HEK293T (cell line): ENCODE measurements around the gene NCL.

Experiments used
- ARNT ChIP-seq: fragments of 450-650 bp; IDR thresholded peaks from 2 replicates; pipeline ENCODE4 v1.6.1; 2017; ENCODE audit warnings: mild to moderate bottlenecking
- CTBP1 ChIP-seq: fragments of 450-650 bp; IDR thresholded peaks from 2 replicates; pipeline ENCODE4 v1.6.1; 2016; ENCODE audit warnings: borderline replicate concordance
- ELF4 ChIP-seq: fragments of 450-650 bp; IDR thresholded peaks from 2 replicates; pipeline ENCODE4 v1.6.1; 2017; ENCODE audit warnings: antibody characterized with exemption
- FOXA1 ChIP-seq: fragments of 450-650 bp; IDR thresholded peaks from 2 replicates; pipeline ENCODE4 v1.6.1; 2016; ENCODE audit warnings: mild to moderate bottlenecking
- FOXK2 ChIP-seq: fragments of 450-650 bp; IDR thresholded peaks from 2 replicates; pipeline ENCODE4 v1.6.1; 2016; ENCODE audit warnings: mild to moderate bottlenecking
- FOXM1 ChIP-seq: fragments of 450-650 bp; IDR thresholded peaks from 2 replicates; pipeline ENCODE4 v1.6.1; 2017; ENCODE audit warnings: mild to moderate bottlenecking, borderline replicate concordance
- HDGF ChIP-seq: fragments of 450-650 bp; IDR thresholded peaks from 2 replicates; pipeline ENCODE4 v1.6.1; 2017; ENCODE audit warnings: antibody characterized with exemption, borderline replicate concordance
- PKNOX1 ChIP-seq: fragments of 450-650 bp; IDR thresholded peaks from 2 replicates; pipeline ENCODE4 v1.6.1; 2016
- SP1 ChIP-seq: fragments of 450-650 bp; IDR thresholded peaks from 2 replicates; pipeline ENCODE4 v1.6.1; 2017
- SUZ12 ChIP-seq: fragments of 450-650 bp; IDR thresholded peaks from 2 replicates; pipeline ENCODE4 v1.6.1; 2016; ENCODE audit warnings: mild to moderate bottlenecking
- TARDBP ChIP-seq: fragments of 450-650 bp; IDR thresholded peaks from 2 replicates; pipeline ENCODE4 v1.6.1; 2016
- ZNF384 ChIP-seq: fragments of 450-650 bp; IDR thresholded peaks from 2 replicates; pipeline ENCODE4 v1.6.1; 2016

GRCh38 chr2:231490801-231491200 lies 26.5 kb upstream of the NCL start:
- TF ChIP-seq CTBP1: no peak
- no peak for TF ChIP-seq SUZ12
- TF ChIP-seq HDGF: no peak
- no peak for TF ChIP-seq FOXA1
- no peak for TF ChIP-seq PKNOX1
- no peak for TF ChIP-seq TARDBP
- TF ChIP-seq FOXK2: no peak
- no peak for TF ChIP-seq ZNF384
- no peak for TF ChIP-seq ELF4
- no peak for TF ChIP-seq SP1
- TF ChIP-seq FOXM1: no peak
- no peak for TF ChIP-seq ARNT
